HEK293T (cell line): ENCODE data around the gene WDR11.

Source experiments
- CTBP1 ChIP-seq: fragments of 450-650 bp; IDR thresholded peaks from 2 replicates; pipeline ENCODE4 v1.6.1; 2016; ENCODE audit warnings: borderline replicate concordance
- FOXA1 ChIP-seq: fragments of 450-650 bp; IDR thresholded peaks from 2 replicates; pipeline ENCODE4 v1.6.1; 2016; ENCODE audit warnings: mild to moderate bottlenecking
- LEF1 ChIP-seq: fragments of 450-650 bp; IDR thresholded peaks from 2 replicates; pipeline ENCODE4 v1.6.1; 2017; ENCODE audit warnings: mild to moderate bottlenecking, borderline replicate concordance
- SP1 ChIP-seq: fragments of 450-650 bp; IDR thresholded peaks from 2 replicates; pipeline ENCODE4 v1.6.1; 2017

GRCh38 chr10:120950051-120950561 lies 98.9 kb downstream of the WDR11 start:
- TF ChIP-seq LEF1 = no peak
- no peak for TF ChIP-seq FOXA1
- TF ChIP-seq CTBP1 = no peak
- TF ChIP-seq SP1 = no peak
